A375 (cell line): ENCODE measurements around the gene ZNF831. TPM values are rescaled to one million over a fixed set of nuclear protein-coding genes. Genes with fewer than 3 reads are reported as not detected.

Experiments used
- total RNA-seq: library from RNA; depleted of rRNA; stranded (reverse); fragments of >200 nt; shearing (Covaris generic); gene quantifications from 2 replicates; pipeline ENCODE4 v1.2.3, GENCODE V29; 2014; rRNA removed

The ZNF831 gene
- total RNA-seq = not detected in 2 replicates

DNA sequence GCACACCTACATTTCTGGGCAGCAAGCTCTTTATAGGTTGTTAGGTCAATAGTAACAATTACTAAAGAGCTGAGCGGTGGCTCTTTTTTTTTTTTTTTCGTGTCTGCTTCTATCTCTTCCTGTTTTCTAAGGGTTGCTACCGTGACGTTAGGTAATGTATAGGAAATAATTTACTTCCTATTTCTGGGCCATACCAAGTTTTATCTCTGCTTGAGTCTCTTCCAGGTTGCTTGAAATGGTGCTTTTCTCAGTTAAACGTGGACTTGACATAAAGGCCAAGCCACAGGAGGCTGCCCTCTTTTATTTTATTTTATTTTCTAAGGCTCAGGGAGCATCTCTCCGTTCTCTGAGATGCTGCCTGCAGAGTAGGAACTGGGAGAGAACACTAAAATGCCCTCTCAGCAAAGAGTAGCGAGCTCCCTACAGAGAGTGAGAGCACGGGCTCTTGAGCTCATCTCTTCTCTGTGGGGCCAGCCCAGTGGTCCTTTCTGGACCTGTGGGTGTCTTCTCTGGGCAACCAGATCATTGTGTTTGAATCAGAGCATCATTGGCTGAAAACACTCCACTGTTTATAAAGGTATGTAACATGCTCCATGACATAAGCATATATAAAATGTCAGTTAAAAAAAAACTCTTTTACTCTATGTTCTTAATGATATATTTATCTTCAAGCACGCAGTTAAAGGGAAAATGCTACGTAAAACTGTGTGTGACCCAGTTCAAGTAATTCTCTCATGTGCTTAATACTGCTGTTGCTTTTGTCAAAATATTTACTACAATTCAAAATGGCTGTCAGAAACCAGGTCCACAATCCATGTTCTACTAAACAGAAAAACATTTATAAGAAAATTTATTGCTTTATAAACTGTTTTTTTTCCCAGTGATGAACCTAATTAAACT, at the start of gene ZNF831:
ZNF831 (plus strand) TSS at position 191 of the 900 bp plus-strand sequence. CDS start 27,199 bp downstream, outside the sequence.

DNA sequence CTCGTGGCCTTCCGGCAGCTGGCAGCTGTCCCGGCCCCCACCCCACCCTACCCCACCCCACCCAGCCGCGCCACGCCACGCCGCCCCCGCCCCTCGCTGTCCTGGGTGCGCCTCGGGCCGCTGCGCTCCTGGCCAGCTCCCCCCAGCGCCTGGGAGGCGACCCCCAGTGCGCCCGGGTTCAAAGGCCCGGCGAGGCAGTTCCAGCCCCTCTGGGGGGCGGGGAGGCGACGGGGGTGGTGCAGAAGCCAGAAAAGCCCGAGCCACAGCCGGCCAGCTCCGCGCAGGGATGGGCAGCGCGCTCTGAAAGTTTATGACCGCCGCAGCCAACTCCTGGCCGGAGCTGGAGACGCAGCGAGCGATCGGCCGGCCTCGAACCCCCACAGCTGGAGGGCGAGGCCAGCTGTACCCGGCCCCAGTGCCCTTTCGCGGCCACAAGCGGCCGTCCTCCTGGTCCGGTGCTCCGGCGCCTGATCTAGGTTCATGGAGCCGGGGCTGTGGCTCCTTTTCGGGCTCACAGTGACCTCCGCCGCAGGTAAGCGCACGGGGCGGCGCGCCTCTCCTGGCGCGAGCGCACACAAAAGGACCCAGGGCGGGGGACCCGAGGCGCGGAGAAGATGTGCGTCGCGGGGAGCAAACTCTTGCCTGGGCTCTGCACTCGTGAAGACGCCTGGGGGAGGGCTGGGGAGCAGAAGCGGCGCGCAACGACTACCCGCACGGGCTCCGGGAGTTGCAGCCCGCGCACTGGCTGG, 136.9 kb downstream of the ZNF831 start, which contains the start of gene EDN3:
EDN3 (plus strand) TSS at position 279 of the 749 bp plus-strand sequence; CDS start at position 481, 202 bp downstream.

Other genes starting within 250 kb of the ZNF831 start
- 119 and 124 TPM in 2 replicates for gene NELFCD, start 182.6 kb upstream of the ZNF831 start, total RNA-seq
- gene CTSZ, start 156.6 kb upstream of the ZNF831 start, total RNA-seq = 246 and 254 TPM in 2 replicates
- gene TUBB1, start 144.4 kb upstream of the ZNF831 start, total RNA-seq = 0.04 and 0.05 TPM in 2 replicates
- 61.8 and 79.6 TPM in 2 replicates for gene ATP5F1E, start 131.5 kb upstream of the ZNF831 start, total RNA-seq
- gene PRELID3B, start 121.0 kb upstream of the ZNF831 start, total RNA-seq = 154 and 176 TPM in 2 replicates
- not detected in 2 replicates for gene EDN3, start 136.8 kb downstream of the ZNF831 start, total RNA-seq